HepG2 (cell line): ENCODE data around the gene EIF3L. TPM values are rescaled to one million over a fixed set of nuclear protein-coding genes. Genes with fewer than 3 reads are reported as not detected.

Source experiments
- ATAC-seq: fragments of 200-7000 bp; cut with Tn5 transposase; 3 replicates; pipeline ENCODE4 v1.9.1; 2020; ENCODE audit warnings: mild to moderate bottlenecking, moderate library complexity
- BruUV-seq: library from RNA; stranded (reverse); fragments of 400-500 nt; replicated peaks from 2 replicates; lab custom pipeline; 2021; lab: Mats Ljungman, UMichigan
- CTCF ChIA-PET: fragments of 300-600 bp; formaldehyde crosslinking; extraction: SDS; loops from one replicate; lab custom pipeline; 2021; ENCODE audit warnings: low total read pairs, inconsistent platforms, low intra/inter-chr PET ratio; lab: Yijun Ruan, JAX
- POLR2A ChIA-PET: fragments of 350-600 bp; sonication (Branson Sonifier 250); formaldehyde crosslinking; loops from one replicate; lab custom pipeline; 2020; ENCODE audit warnings: antibody characterized with exemption, inconsistent platforms; lab: Yijun Ruan, JAX
- DNase-seq: peaks from one replicate; pipeline ENCODE4 v3.0.0-alpha.2; 2015; ENCODE audit warnings: low spot score
- FAIRE-seq: peaks from 3 replicates; lab custom pipeline; 2011; peaks lifted over from hg19 to GRCh38; lab: Jason Lieb, UNC
- H2AFZ ChIP-seq: one replicate; pipeline ENCODE4 v1.6.1; 2011; ENCODE audit warnings: low read length, inconsistent platforms
- H3K27ac ChIP-seq: fragments of 300-600 bp; 3 replicates; pipeline ENCODE4 v1.8.0; 2011; ENCODE audit warnings: mixed run types, mild to moderate bottlenecking, mixed read lengths, low read length, inconsistent platforms; ENCODE audit not compliant: insufficient read depth; ENCODE audit errors: extremely low read length
- H3K27me3 ChIP-seq, 2 experiments: fragments of 200-600 bp in 1 of 2; 2 replicates in 1 of 2; 3 replicates in 1 of 2; pipeline versions ENCODE4 v1.6.0 to v1.8.0; 2011; ENCODE audit warnings: low read length in 2 of 2, mild to moderate bottlenecking in 2 of 2, moderate library complexity in 2 of 2, inconsistent platforms in 1 of 2; ENCODE audit not compliant: insufficient read depth in 2 of 2, control insufficient read depth in 1 of 2
- H3K36me3 ChIP-seq, 2 experiments: fragments of 200-600 bp in 1 of 2; replicated peaks in 1 of 2; 2 replicates in 1 of 2; 3 replicates in 1 of 2; pipeline versions ENCODE4 v1.5.1 to v1.8.0; 2011; ENCODE audit warnings: low read length in 2 of 2, inconsistent platforms in 1 of 2; ENCODE audit not compliant: insufficient read depth in 2 of 2, control insufficient read depth in 1 of 2
- H3K4me1 ChIP-seq: 2 replicates; pipeline ENCODE4 v1.5.1; 2012; ENCODE audit warnings: low read length, inconsistent platforms; ENCODE audit not compliant: insufficient read depth
- H3K4me2 ChIP-seq: 2 replicates; pipeline ENCODE4 v1.6.0; 2011; ENCODE audit warnings: low read depth, low read length, inconsistent platforms
- H3K4me3 ChIP-seq, 3 experiments: fragments of 200-600 bp in 1 of 3; sonication (generic), shearing (Covaris generic) in 1 of 3; replicated peaks in 1 of 3; 2 replicates each; pipeline ENCODE4 v1.5.1; 2011 to 2016; ENCODE audit warnings: low read length in 3 of 3, inconsistent platforms in 2 of 3, low read depth in 2 of 3, mild to moderate bottlenecking in 2 of 3, control low read depth in 1 of 3, mixed read lengths in 1 of 3; ENCODE audit not compliant: insufficient read depth in 1 of 3
- H3K79me2 ChIP-seq: one replicate; pipeline ENCODE4 v1.6.1; 2011; ENCODE audit warnings: low read length, inconsistent platforms; ENCODE audit not compliant: insufficient read depth
- H3K9ac ChIP-seq: 2 replicates; pipeline ENCODE4 v1.6.0; 2011; ENCODE audit warnings: mild to moderate bottlenecking, low read depth, low read length, inconsistent platforms; ENCODE audit not compliant: insufficient read depth
- H3K9me3 ChIP-seq: 2 replicates; pipeline ENCODE4 v1.5.1; 2012; ENCODE audit warnings: mild to moderate bottlenecking, low read length
- H4K20me1 ChIP-seq: 2 replicates; pipeline ENCODE4 v1.6.0; 2011; ENCODE audit warnings: inconsistent platforms, mild to moderate bottlenecking, low read length, moderate library complexity; ENCODE audit not compliant: insufficient read depth
- HNRNPL ChIP-seq: fragments of 200-400 bp; formaldehyde crosslinking; IDR thresholded peaks from 2 replicates; pipeline ENCODE4 v1.6.1; 2017; ENCODE audit warnings: mild to moderate bottlenecking, low read depth, low read length
- ZBTB10 ChIP-seq: sonication (generic); formaldehyde crosslinking; IDR thresholded peaks from 2 replicates; pipeline ENCODE4 v1.4.0; 2020; ENCODE audit warnings: missing genetic modification reagents, borderline replicate concordance
- WGBS: methylation state at CpG from one replicate; pipeline ENCODE4 v1.1.6; 2017; ENCODE audit warnings: low lambda C conversion rate; 5-methylcytosine and 5-hydroxymethylcytosine counted together
- in situ Hi-C: cut with HindIII; loops from 2 replicates; pipeline ENCODE4 v1.10.0; 2017; ENCODE audit warnings: low pct_unique_long_range_greater_than_20kb; ENCODE audit not compliant: extremely low pct_ligation_motif_present
- intact Hi-C: fragments of 100-400 bp; cut with micrococcal nuclease; formaldehyde crosslinking; loops from one replicate; pipeline ENCODE4 v1.10.0; 2022; ENCODE audit not compliant: unreplicated experiment
- polyA plus RNA-seq, 8 experiments: library from polyadenylated mRNA; depleted of rRNA in 3 of 8; stranded (reverse) in 7 of 8; unstranded in 1 of 8; fragments of >200 nt; fragmentation: Illumina TruSeq in 4 of 8; extraction: Trizol in 4 of 8; gene quantifications; 2 replicates each; pipeline versions ENCODE4 v1.2.1 to v1.2.3, GENCODE V29; 2011 to 2016; ENCODE audit warnings: low read depth in 4 of 8, missing spikeins in 1 of 8, mixed read lengths in 1 of 8; ENCODE audit not compliant: insufficient read depth in 1 of 8
- total RNA-seq, 5 experiments: library from RNA; depleted of rRNA; stranded (reverse); fragments of >200 nt; fragmentation: Illumina TruSeq; extraction: Trizol; gene quantifications; 2 replicates each; pipeline ENCODE4 v1.2.3, GENCODE V29; 2016; ENCODE audit warnings: low read depth in 1 of 5

Gene EIF3L
- total and polyA plus RNA-seq, 2 of the 13 experiments (the other 11 are each of a cell fraction or from before 2014, with no cell fraction given), result 514 to 793 TPM

- Histone ChIP-seq H3K27me3 (no peaks in the 10 kb centered on the region), H3K9ac (no peak within 1 kb of the TSS), H2AFZ (no peak within 1 kb of the TSS), H3K27ac (no peak within 1 kb of the TSS), H4K20me1 (no peaks in the 10 kb centered on the region), H3K36me3 (no peaks in the 10 kb centered on the region), H3K9me3 (no peaks in the 10 kb centered on the region), H3K79me2 (no peaks in the 10 kb centered on the region), H3K4me3 (peak within 1 kb of the TSS in 2 of 3 experiments; percentile 20 to 34; a peak in 2 of 6 replicates), H3K4me2 (peak within 1 kb of the TSS; percentile 41), H3K4me1 (peaks cover 44% of the 10 kb centered on the region)
- POLR2A ChIA-PET, result interaction anchor here (0.6 to 1.4 kb wide), 5 partner anchors 9 to 29 kb away, joined by 3 read pairs; partner anchors contain the start of genes ANKRD54 and GCAT
- 51% methylated on average over 9 of the region's 21 CpGs for WGBS
- no peak for TF ChIP-seq ZBTB10 (CRISPR knock-in tag)
- peak; percentile 65; the same call in 1 of the 2 replicates for TF ChIP-seq HNRNPL
- no TSS peak for BruUV-seq
- intact Hi-C loops, result no loop called here
- FAIRE-seq (no peak), DNase-seq (no peak), ATAC-seq (peak; percentile 2; the same call in 2 of the 3 replicates)
- in situ Hi-C loops, result no loop called here
- CTCF ChIA-PET, result no interaction called here
Observed at GRCh38 chr22:37823134-37823985, 25.9 kb upstream of the EIF3L start, which contains the start of gene GALR3. TSS of gene GALR3 (plus strand) at chr22:37823382. CDS start at chr22:37823407, 25 bp downstream.
